Measurements from ENCODE around the gene NKX2-1.
"Not testable (repeated sequence)": the region's sequence is repeated elsewhere in the genome, so short reads cannot be mapped to it uniquely, and the experiment has no call there.

NKX2-1 gene

DNA sequence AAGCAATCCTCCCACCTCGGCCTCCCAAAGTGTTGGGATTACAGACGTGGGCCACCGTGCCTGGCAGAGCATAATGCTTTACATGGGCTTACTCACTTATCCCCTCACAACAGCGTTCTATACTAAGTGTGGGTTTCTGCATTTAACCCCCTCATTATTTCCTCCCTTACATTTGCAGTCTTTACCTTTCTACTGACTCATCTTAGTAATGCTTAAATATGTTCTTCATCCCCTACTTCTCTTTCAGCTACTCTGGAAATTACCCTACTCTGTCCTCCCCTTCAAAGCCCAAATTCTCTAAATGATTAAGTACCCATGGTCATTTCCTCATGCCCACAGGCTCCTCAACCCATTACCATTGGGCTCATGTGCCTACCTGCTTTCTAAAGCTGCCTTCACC, 40.7 kb downstream of the NKX2-1 start:
- Histone ChIP-seq H3K27me3 (ENCODE audit: control insufficient read depth, low read length) (no peaks in the 10 kb centered on the region), H3K36me3 (ENCODE audit: control insufficient read depth, low read length) (no peaks in the 10 kb centered on the region), H3K4me2 (ENCODE audit: low read length) (no peak overlapping the region), H3K27ac (ENCODE audit: low read depth, low read length) (no peak overlapping the region), H3K4me1 (ENCODE audit: control insufficient read depth, low read length) (no peaks in the 10 kb centered on the region), H3F3A (ENCODE audit: control insufficient read depth, insufficient read depth) (no peaks in the 10 kb centered on the region), H4K20me1 (ENCODE audit: control insufficient read depth, insufficient read depth, low read depth, low read length) (no peaks in the 10 kb centered on the region), H3K9me3 (ENCODE audit: control insufficient read depth, insufficient read depth, low read length) (no peaks in the 10 kb centered on the region), H3K9me2 (replicated peaks; ENCODE audit: control insufficient read depth, low read length) (no peaks in the 10 kb centered on the region), H3K4me3 (ENCODE audit: low read length) (no peak overlapping the region), H3K79me2 (ENCODE audit: control insufficient read depth, low read length) (no peaks in the 10 kb centered on the region)
- TF ChIP-seq, protein P1, sequence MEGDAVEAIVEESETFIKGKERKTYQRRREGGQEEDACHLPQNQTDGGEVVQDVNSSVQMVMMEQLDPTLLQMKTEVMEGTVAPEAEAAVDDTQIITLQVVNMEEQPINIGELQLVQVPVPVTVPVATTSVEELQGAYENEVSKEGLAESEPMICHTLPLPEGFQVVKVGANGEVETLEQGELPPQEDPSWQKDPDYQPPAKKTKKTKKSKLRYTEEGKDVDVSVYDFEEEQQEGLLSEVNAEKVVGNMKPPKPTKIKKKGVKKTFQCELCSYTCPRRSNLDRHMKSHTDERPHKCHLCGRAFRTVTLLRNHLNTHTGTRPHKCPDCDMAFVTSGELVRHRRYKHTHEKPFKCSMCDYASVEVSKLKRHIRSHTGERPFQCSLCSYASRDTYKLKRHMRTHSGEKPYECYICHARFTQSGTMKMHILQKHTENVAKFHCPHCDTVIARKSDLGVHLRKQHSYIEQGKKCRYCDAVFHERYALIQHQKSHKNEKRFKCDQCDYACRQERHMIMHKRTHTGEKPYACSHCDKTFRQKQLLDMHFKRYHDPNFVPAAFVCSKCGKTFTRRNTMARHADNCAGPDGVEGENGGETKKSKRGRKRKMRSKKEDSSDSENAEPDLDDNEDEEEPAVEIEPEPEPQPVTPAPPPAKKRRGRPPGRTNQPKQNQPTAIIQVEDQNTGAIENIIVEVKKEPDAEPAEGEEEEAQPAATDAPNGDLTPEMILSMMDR (IDR thresholded peaks at IDR 0.05; ENCODE audit: low read depth, low read length, poor library complexity, severe bottlenecking): no peak
- no peak for TF ChIP-seq EZH2phosphoT487 (IDR thresholded peaks at IDR 0.05; ENCODE audit: borderline replicate concordance, low read length)

DNA sequence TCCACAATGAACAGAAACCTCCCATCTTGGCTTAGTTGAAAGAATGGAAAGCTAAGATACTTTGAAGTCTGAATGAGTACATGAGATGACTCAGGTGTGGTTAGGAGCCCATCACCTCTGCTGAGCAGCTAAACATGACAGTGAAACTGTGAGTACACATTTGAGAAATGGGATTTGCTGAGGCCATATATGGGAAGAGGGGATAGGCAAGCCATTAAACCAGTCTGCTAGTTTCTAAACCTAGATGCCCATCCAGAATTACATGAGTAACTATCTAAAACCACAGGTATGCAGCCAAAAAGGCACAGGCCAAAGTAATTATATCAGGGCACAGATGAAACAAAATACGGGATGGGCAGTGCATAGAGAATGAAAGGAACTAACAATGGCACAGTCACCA, 41.2 kb downstream of the NKX2-1 start:
- Histone ChIP-seq H3K4me2 (ENCODE audit: low read length) (no peak overlapping the region), H4K20me1 (ENCODE audit: control insufficient read depth, insufficient read depth, low read depth, low read length) (no peaks in the 10 kb centered on the region), H3K9me2 (replicated peaks; ENCODE audit: control insufficient read depth, low read length) (no peaks in the 10 kb centered on the region), H3K27ac (ENCODE audit: low read depth, low read length) (no peak overlapping the region), H3K9me3 (ENCODE audit: control insufficient read depth, insufficient read depth, low read length) (no peaks in the 10 kb centered on the region), H3K36me3 (ENCODE audit: control insufficient read depth, low read length) (no peaks in the 10 kb centered on the region), H3K27me3 (ENCODE audit: control insufficient read depth, low read length) (no peaks in the 10 kb centered on the region), H3K4me3 (ENCODE audit: low read length) (no peak overlapping the region), H3K4me1 (ENCODE audit: control insufficient read depth, low read length) (no peaks in the 10 kb centered on the region), H3K79me2 (ENCODE audit: control insufficient read depth, low read length) (no peaks in the 10 kb centered on the region), H3F3A (ENCODE audit: control insufficient read depth, insufficient read depth) (no peaks in the 10 kb centered on the region)
- TF ChIP-seq EZH2phosphoT487 (IDR thresholded peaks at IDR 0.05; ENCODE audit: borderline replicate concordance, low read length): no peak
- TF ChIP-seq, protein P1 (IDR thresholded peaks at IDR 0.05; ENCODE audit: low read depth, low read length, poor library complexity, severe bottlenecking): no peak

DNA sequence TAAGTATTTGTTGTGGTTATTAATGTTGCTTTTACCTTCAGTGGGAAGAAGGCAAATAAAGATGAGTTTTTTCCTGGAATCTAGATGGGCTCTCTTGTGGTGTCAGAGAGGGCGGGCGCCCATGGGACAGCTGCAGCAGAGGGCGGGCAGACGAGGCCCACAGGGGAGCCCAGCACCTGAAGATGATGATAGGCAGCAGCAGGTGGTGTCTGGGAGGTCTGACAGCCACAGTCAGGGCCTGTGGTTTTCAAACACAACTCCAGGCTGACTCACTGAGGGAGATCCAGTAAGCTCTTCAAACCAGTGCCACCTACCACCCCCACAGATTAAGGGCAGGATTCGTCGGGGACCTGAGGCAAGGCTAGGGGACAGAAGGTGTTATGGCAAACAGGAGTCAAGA, 42.8 kb downstream of the NKX2-1 start:
- Histone ChIP-seq H3K4me3 (ENCODE audit: low read length) (no peak overlapping the region), H3K27me3 (ENCODE audit: control insufficient read depth, low read length) (no peaks in the 10 kb centered on the region), H3K27ac (ENCODE audit: low read depth, low read length) (no peak overlapping the region), H3F3A (ENCODE audit: control insufficient read depth, insufficient read depth) (no peaks in the 10 kb centered on the region), H3K9me2 (replicated peaks; ENCODE audit: control insufficient read depth, low read length) (no peaks in the 10 kb centered on the region), H3K4me1 (ENCODE audit: control insufficient read depth, low read length) (no peaks in the 10 kb centered on the region), H3K79me2 (ENCODE audit: control insufficient read depth, low read length) (no peaks in the 10 kb centered on the region), H3K9me3 (ENCODE audit: control insufficient read depth, insufficient read depth, low read length) (no peaks in the 10 kb centered on the region), H4K20me1 (ENCODE audit: control insufficient read depth, insufficient read depth, low read depth, low read length) (no peaks in the 10 kb centered on the region), H3K4me2 (ENCODE audit: low read length) (no peak overlapping the region), H3K36me3 (ENCODE audit: control insufficient read depth, low read length) (no peaks in the 10 kb centered on the region)
- TF ChIP-seq, protein P1 (IDR thresholded peaks at IDR 0.05; ENCODE audit: low read depth, low read length, poor library complexity, severe bottlenecking): no peak
- no peak for TF ChIP-seq EZH2phosphoT487 (IDR thresholded peaks at IDR 0.05; ENCODE audit: borderline replicate concordance, low read length)

DNA sequence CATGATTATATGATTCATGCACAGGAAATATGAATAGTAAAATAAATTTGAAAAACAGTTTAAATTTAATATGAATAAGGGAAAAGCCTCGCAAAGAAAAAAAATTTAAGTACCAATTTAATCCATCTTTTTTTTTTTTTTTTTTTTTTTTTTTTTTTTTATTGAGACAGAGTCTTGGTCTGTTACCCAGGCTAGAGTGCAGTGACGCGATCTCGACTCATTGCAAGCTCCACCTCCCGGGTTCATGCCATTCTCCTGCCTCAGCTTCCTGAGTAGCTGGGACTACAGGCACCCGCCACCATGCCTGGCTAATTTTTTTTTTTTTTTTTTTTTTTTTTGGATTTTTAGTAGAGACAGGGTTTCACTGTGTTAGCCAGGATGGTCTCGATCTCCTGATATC, 44.0 kb downstream of the NKX2-1 start:
- H3K36me3 ChIP-seq (ENCODE audit: control insufficient read depth, low read length); H3K9me2 ChIP-seq (replicated peaks; ENCODE audit: control insufficient read depth, low read length); H3K79me2 ChIP-seq (ENCODE audit: control insufficient read depth, low read length); H4K20me1 ChIP-seq (ENCODE audit: control insufficient read depth, insufficient read depth, low read depth, low read length); H3K4me2 ChIP-seq (ENCODE audit: low read length); H3F3A ChIP-seq (ENCODE audit: control insufficient read depth, insufficient read depth); H3K4me3 ChIP-seq (ENCODE audit: low read length); H3K4me1 ChIP-seq (ENCODE audit: control insufficient read depth, low read length); H3K27ac ChIP-seq (ENCODE audit: low read depth, low read length); H3K27me3 ChIP-seq (ENCODE audit: control insufficient read depth, low read length); H3K9me3 ChIP-seq (ENCODE audit: control insufficient read depth, insufficient read depth, low read length): not testable (repeated sequence)
